Stimulated activated CD8-positive, alpha-beta memory T cell treated with anti-CD3 and anti-CD28 coated beads, Interleukin-7, amount 100 ng/mL, for 4 hours (primary cell): ENCODE results near the gene TRIM2.
"Not testable (repeated sequence)": the region's sequence is repeated elsewhere in the genome, so short reads cannot be mapped to it uniquely, and the experiment has no call there.

Source experiments
- DNase-seq, 2 donors: peaks; one replicate each; pipeline ENCODE4 v3.0.0-alpha.2; 2020; ENCODE audit warnings: low read depth in 2 of 2

The TRIM2 gene

GRCh38 chr4:153204247-153204671, at the start of gene TRIM2:
TSS of gene TRIM2 (plus strand) at chr4:153204443. CDS start at chr4:153204531, 88 bp downstream.
- no peak for DNase-seq

- DNase-seq, result no peak
These were observed 48.6 kb upstream of the TRIM2 start for GRCh38 chr4:153155686-153156085.

- DNase-seq, result no peak
These were observed 48.0 kb upstream of the TRIM2 start for GRCh38 chr4:153156263-153156662.

- DNase-seq, result no peak
These were observed 47.5 kb upstream of the TRIM2 start for GRCh38 chr4:153156721-153157120.

- DNase-seq, result no peak
These were observed 45.2 kb upstream of the TRIM2 start for GRCh38 chr4:153159016-153159415.

GRCh38 chr4:153159728-153160221, 44.5 kb upstream of the TRIM2 start:
- DNase-seq, result no peak

GRCh38 chr4:153160821-153161220, 43.4 kb upstream of the TRIM2 start:
- DNase-seq, result no peak

GRCh38 chr4:153161226-153161963, 42.8 kb upstream of the TRIM2 start:
- no peak for DNase-seq

- DNase-seq, result not testable (repeated sequence)
These were observed 39.0 kb upstream of the TRIM2 start for GRCh38 chr4:153165236-153165635.

GRCh38 chr4:153166716-153167501, 37.3 kb upstream of the TRIM2 start:
- DNase-seq, result no peak

GRCh38 chr4:153169776-153170175, 34.5 kb upstream of the TRIM2 start:
- DNase-seq, result no peak

GRCh38 chr4:153170407-153170806, 33.8 kb upstream of the TRIM2 start:
- DNase-seq, result no peak

GRCh38 chr4:153174821-153175567, 29.2 kb upstream of the TRIM2 start:
- DNase-seq, result no peak

- no peak for DNase-seq
These were observed 27.3 kb upstream of the TRIM2 start for GRCh38 chr4:153176938-153177337.

GRCh38 chr4:153177841-153178240, 26.4 kb upstream of the TRIM2 start:
- no peak for DNase-seq

GRCh38 chr4:153179100-153179499, 25.1 kb upstream of the TRIM2 start:
- no peak for DNase-seq

GRCh38 chr4:153181293-153181692, 22.9 kb upstream of the TRIM2 start:
- no peak for DNase-seq

GRCh38 chr4:153181700-153182099, 22.5 kb upstream of the TRIM2 start:
- no peak for DNase-seq

GRCh38 chr4:153183146-153183545, 21.1 kb upstream of the TRIM2 start:
- no peak for DNase-seq

- no peak for DNase-seq
These were observed 18.9 kb upstream of the TRIM2 start for GRCh38 chr4:153185331-153185852.

GRCh38 chr4:153186046-153186728, 18.1 kb upstream of the TRIM2 start:
- DNase-seq, result no peak
